Hepatic stellate cell (primary cell): ENCODE measurements around the gene TRABD2B.

Source experiments
- DNase-seq: peaks from one replicate; pipeline ENCODE4 v3.0.0; 2011; ENCODE audit warnings: low spot score

Gene TRABD2B

DNA sequence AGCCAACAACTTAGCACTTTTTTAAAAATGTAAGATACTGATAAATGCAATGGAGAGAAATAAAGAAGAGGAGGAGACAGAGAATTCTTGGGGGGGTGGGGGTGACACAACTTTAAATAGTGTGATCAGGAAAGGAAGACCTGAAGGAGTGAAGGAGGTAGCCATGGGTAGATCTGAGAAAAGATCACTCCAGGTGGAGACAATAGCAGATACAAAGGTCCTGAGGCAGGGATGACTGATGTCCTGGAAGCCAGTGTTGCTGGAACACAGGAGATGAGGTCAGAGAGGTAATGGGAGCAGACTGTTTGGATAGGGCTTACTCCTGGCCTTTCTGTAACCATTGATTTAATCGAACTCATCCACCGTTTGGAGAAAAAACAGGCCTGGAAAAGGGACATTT is 24.6 kb upstream of the TRABD2B start:
- no peak for DNase-seq

DNA sequence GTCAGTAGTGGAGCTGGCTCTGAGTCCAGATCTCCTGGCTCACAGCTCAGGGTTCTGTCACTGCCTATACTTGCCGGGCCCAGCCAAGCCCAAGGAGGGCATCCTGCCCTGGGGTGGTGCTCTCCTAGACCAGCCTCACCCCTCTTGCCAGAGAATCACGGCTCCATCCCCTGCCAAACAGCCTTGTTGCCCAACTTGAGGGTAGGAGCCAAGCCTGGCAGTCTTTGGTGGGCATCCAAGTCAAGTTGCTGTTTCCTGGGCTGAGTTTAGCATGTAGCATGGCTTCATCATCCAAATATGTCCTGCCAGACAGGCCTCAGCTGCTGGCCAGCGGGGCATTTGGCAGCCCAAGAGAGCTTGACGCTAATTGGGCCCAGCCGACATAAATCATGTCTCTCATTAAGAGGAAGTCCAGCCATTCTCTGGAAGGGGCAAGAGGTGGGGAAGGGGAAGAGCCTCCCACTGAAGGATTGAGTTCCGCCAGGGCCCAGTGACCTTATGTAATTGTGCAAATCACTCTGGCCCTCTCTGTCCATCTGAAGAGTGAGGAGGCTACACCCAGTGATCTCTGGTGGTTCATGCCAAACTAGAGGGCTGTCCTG is 22.6 kb upstream of the TRABD2B start:
- no peak for DNase-seq

GRCh38 chr1:48018799-48019198 is 21.6 kb upstream of the TRABD2B start:
- DNase-seq, result no peak

GRCh38 chr1:48017716-48018115 is 20.5 kb upstream of the TRABD2B start:
- DNase-seq, result no peak

- DNase-seq, result no peak
Observed at GRCh38 chr1:48016515-48016914, 19.3 kb upstream of the TRABD2B start.

DNA sequence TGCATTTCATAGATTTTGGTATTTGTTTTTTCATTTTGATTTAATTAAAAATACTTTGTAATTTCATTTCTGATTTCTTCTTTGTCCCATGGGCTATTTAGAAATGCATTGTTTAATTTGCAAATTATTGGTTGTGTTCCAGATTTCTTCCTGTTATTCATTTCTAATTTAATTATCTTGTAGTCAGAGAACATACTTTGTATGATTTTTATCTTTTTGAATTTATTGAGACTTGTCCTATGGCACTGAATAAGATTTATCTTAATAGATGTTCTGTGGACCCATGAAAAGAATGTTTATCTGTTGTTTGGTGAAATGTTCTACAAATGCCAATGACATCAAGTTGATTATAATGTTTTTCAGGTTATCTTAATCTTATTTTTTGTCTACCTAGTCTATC is 16.1 kb upstream of the TRABD2B start:
- DNase-seq, result no peak

- no peak for DNase-seq
Observed at GRCh38 chr1:48007047-48007446, 9.9 kb upstream of the TRABD2B start.

GRCh38 chr1:48006264-48006663 is 9.1 kb upstream of the TRABD2B start:
- DNase-seq, result no peak

DNA sequence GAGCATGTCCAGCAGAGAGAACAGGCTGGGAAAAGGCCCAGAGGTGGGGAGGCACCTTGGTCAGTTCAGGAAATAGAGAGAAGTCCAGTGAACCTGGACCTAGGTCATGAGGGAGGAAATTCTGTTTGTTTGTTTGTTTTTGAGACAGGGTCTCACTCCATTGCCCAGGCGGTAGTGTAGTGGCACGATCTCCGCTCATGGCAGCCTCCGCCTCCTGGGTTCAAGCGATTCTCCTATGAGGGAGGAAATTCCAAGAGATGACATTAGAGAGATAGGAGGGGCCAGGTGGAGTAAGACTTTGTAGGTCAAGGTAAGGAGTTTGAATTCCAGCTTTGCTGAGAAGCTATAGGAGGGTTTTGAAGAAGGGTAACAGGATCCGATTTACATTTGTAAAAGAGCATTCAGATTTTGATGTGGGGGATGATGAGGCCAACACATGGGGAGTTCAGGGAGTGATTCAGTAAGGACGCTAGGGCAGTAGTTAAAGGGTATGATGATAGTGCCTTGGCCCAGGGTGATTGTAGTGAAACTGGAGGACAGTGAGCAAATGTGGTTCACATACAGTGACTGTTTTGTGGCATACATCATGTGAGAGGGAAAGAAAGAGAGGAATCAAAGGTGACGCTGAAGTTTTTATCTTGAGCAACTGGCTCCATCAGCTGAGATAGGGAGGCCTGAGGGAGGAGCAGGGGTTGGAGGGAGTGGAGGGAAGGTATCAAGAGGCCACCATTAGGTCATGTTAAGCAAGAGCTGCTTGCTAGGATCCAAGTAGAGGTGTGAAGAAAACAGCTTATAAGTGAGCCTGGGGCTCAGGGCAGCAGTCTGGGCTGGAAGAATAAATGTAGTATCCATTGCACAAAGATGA is 8.3 kb upstream of the TRABD2B start:
- DNase-seq, result no peak

DNA sequence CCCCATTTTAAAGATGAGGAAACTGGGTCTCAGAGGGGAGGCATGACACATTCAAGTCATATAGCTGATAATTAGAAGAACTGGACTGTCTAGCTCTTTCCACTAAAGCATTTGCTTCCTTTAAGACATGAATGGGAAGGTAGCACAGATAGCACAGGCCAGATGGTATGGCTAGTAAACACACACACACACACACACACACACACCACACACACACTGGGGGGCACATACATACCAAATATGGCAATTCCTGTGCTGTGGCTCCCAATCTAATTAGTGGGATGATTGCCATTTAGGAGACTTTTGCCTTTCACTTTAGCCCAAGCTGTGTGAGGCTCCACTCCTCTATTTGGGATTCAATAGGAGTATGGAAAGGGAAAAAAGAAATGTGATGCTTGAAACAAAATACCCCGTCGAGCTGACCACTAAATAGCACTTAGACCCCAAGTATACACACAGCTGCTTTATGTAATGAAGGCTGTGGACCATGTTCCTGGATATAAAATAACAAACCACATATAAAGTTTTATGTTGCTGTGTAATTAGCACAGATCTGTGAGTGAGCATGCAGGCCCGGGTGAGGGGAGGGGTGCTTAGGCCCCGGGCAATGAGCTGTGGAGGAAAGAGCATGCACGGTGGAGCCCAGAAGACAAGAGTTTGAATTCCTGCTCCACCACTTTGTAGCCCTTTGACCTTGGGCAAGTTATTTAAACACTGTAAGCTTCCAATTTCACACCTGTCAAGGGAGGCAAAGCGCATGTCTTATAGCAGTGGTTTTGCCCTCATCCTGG is 6.8 kb upstream of the TRABD2B start:
- no peak for DNase-seq

GRCh38 chr1:48002142-48002541 is 5.0 kb upstream of the TRABD2B start:
- no peak for DNase-seq

DNA sequence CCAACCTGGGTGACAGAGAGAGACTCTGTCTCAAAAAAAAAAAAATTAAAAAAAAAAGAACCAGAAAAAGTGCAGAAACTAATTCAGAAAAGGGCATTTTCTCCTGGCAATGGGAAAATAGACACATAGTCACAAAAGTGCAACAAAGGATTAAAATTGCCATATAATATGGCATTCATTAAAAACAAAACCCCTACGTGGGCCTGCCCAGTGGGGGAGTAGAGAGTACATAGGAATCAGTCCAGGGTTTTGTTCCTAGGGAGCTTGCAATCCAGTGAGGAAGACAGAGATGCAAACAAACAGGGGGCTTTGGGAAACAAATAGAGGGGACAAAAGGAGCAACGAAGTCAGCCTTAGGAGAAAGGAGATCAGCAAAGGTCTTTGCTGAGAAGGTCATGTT is 4.5 kb upstream of the TRABD2B start:
- no peak for DNase-seq

DNA sequence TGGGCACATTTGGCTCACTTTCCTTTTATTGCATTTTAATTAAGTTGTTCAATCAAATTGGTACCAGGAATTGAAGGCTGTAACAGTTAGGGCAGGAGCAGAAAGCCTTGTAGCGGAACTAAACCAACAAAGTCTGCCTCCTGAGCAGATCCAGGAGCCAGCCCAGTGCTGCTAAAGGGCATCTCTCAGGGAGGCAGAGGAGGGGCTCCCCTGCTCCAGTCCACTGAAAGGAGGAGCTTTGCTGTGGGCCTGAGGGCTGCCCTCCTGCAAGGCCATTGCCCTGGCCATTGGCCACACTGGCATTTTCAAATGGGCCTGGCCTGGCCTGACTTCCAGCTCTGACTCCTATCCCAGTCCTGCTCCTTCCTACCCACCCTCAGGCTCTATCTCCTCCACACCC is 3.7 kb upstream of the TRABD2B start:
- DNase-seq, result no peak

- no peak for DNase-seq
Observed at GRCh38 chr1:47999097-47999496, 1.9 kb upstream of the TRABD2B start.

DNA sequence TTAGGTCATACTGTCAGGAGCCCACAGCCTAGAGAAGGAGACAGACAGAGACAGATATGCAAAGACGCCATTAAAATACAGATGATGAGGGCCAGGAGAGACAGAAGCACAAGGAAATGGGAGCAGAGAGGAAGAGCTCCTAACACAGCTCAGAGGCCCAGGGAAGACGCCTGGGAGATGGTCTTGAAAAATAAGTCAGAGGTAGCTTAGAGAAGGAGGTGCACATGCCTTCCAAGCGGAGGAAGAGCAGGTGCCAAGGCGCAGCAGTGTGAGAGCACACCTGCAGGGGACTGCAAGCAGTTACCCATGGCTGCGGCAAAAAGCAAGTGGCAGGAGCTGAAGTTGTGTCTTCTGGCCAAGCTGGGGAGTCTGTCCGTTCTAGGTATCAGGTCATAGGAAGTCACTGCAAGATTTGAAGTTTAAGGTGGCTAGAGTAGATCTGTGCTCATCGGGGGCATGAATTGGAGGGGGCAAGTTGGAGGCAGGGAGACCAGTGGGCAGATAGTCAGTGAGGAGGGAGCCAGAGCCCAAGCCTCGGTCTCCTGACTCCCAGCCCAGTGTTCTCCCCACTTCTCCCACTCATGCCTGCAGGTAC is 1.3 kb upstream of the TRABD2B start:
- no peak for DNase-seq

- DNase-seq, result no peak
Observed at GRCh38 chr1:47996406-47997226, 569 bp downstream of the TRABD2B start.

DNA sequence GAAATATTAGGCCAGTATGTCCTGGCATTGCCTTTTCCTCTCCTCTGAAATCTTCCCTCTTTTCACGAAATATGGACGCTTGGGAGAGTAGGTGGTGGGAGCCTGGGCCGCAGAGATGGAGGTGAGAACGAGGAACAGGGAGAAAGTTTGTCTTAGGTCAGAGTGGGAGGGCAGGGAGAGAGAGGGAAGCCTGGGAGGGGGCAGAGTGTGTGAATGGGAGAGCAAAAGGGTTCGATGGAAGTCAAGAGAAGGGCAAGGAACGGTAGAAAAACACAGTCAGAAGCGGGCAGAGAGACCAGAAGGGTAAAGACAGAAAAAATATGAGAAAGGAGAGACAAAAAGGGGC is 1.2 kb downstream of the TRABD2B start:
- no peak for DNase-seq

DNA sequence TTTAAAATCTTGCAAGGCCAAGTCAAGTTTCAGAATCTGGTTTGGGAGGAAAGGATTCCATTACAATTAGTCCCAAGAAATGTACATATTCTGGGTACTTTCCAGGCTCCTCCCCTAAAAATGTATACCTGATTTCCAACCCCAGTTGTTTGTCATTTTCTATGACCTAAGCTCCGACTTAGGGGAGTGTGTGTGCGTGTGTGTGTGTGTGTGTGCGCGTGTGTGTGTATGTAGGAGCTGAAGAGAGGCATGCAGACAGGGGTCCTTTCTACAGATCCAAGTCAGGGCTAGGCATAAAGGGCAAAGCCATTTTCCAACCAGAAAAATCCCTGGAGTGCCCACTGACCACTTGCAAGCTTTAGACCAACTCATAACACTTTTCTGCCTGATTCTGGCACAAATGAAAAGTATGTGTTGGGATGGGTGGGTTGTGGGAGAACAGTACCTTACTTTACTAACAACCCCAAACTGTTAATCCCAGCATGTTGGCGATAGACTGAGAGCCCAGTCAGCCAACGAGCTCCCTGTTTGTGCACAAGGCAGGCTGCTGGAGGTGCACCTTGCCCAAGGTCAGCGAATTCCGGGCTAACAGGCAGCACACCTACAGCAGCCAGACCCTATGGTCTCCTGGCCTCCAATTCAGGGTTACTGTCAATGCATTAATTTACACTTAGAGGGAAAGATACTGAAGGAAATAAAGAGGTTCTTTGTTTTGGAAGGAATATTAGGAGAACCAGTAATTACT is 1.7 kb downstream of the TRABD2B start:
- DNase-seq, result no peak

GRCh38 chr1:47993881-47994625 is 3.1 kb downstream of the TRABD2B start:
- no peak for DNase-seq

GRCh38 chr1:47993416-47993740 is 3.8 kb downstream of the TRABD2B start:
- no peak for DNase-seq
